NCI-H82 (cell line): ENCODE measurements around the gene CTTNBP2.

Experiments used
- DNase-seq: peaks from one replicate; lab custom pipeline; 2025; lab: John Stamatoyannopoulos, UW

CTTNBP2 gene

DNA sequence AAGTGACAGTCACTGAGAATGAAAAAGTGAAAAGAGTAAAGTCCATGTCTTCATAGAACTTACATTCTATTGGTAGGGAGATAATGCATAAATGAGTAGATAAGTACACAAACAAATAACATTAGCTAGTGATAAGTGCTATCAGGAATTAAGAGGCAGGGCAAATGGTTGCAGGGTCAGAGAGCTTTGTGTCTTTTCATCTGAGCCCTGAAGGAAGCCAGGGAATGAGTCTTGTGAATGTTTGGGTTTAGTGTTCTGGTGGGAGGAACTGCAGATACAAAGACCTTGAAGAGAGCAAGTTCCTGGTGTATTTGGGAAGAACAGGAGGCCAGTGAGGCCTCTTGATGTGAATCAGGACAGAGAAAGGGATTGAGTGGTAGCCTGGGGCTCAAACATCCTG is 183.8 kb downstream of the CTTNBP2 start:
- no peak for DNase-seq

- no peak for DNase-seq
Measured at GRCh38 chr7:117688126-117688525, 185.1 kb downstream of the CTTNBP2 start.

GRCh38 chr7:117686311-117686935 is 186.8 kb downstream of the CTTNBP2 start:
- peak; percentile 96 for DNase-seq

- no peak for DNase-seq
Measured at GRCh38 chr7:117685795-117686194, 187.4 kb downstream of the CTTNBP2 start.

GRCh38 chr7:117683430-117684175 is 189.6 kb downstream of the CTTNBP2 start:
- peak; percentile 3 for DNase-seq

DNA sequence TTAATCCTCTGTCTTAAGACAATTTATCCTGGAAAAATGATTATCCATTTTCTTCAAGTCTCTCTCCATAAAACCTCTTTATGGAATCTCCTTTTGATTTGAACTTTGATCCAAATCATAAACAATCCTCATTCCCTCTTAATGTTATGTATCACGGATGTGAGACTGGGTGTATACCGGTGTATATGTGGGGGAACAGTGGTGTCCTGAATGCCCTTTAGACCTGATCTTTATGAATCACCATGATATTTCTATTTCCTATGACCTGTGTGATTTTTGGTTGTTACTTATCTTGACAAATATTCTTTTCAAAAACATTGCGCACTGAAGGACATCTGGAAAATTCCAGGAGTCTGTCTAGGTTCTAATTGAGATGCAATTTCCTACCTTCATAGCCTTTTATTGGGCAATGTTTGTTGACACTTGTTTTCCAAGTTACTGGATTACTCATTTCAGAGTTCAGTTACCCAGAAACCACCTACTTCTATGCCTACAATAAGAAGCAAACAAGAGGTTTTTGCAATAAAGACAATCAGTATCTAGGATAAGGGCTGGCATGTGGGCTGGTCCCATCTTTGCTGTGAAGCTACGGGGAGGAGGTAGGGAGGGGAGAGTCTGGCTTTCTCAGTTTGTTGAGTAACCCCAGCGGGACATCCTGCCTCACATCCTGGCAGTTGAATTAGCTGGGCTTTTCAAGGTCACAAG is 190.4 kb downstream of the CTTNBP2 start:
- no peak for DNase-seq

- DNase-seq: no peak
Measured at GRCh38 chr7:117679120-117679519, 194.1 kb downstream of the CTTNBP2 start.

- no peak for DNase-seq
Measured at GRCh38 chr7:117675497-117676435, 197.5 kb downstream of the CTTNBP2 start.

- DNase-seq: no peak
Measured at GRCh38 chr7:117674617-117675016, 198.6 kb downstream of the CTTNBP2 start.

DNA sequence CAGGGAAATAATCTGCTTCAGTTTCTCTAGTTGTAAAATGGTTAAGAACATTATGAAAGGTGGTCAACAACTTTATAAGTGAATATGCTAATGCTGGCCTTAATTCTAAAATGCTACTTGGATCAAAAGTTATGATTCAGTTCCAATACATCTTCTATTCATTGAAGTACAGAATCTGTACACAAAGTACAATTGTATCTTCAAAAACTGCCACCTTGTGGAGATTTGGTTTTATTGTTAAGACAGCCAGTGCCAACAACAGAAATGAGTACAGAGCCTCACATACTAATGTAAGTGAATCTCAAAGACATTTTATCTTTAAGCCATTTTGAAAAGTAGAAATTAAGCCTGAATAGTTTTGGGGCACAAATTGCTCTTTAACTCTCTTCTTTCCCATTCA is 199.4 kb downstream of the CTTNBP2 start:
- DNase-seq: peak; percentile 22

GRCh38 chr7:117673367-117673766 is 199.9 kb downstream of the CTTNBP2 start:
- peak; percentile 7 for DNase-seq

- no peak for DNase-seq
Measured at GRCh38 chr7:117672453-117672852, 200.8 kb downstream of the CTTNBP2 start.

GRCh38 chr7:117669818-117670217 is 203.4 kb downstream of the CTTNBP2 start:
- DNase-seq: peak; percentile 3

- no peak for DNase-seq
Measured at GRCh38 chr7:117667456-117667855, 205.8 kb downstream of the CTTNBP2 start.

- DNase-seq: no peak
Measured at GRCh38 chr7:117666689-117667088, 206.6 kb downstream of the CTTNBP2 start.

DNA sequence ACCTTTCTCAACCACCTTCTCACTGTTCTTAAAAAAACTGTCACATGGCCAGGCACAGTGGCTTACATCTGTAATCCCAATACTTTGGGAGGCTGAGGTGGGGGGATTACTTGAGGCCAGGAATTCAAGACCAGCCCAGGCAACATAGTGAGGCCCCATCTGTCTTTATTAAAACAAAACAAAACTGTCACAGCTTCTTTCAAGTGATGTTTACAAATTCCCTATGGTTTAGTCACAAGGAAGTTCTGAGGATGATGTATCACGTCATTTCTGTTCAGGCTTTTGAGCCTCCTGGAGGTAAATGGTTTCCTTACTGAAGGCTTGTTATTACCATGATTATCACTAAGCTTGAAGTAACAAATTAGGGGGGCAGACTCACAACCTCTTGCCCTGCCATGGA is 207.2 kb downstream of the CTTNBP2 start:
- DNase-seq: no peak

GRCh38 chr7:117665368-117665767 is 207.9 kb downstream of the CTTNBP2 start:
- DNase-seq: no peak

GRCh38 chr7:117664047-117664446 is 209.2 kb downstream of the CTTNBP2 start:
- no peak for DNase-seq

DNA sequence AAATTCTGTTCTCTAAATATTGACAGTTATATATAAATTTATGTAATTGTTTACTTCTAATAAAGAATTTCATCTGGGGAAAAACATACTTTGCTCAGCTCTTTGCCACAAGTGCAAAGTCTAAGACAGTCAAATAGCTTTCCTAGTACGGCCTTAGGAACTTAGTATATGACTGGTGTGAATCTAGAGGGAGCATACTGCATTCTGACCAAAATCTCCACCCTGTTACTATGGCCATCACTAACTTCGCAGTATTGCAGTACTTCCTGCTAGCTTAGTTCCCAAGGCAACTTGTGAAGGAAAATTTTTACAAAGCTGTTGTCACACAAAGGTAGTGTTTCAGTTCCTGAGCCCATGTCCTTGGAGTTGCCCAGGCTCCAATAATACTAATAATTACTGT is 211.9 kb downstream of the CTTNBP2 start:
- no peak for DNase-seq
